Mesodermal cell (in vitro differentiated cells): ENCODE measurements around the gene IGSF22.

Source experiments
- H3K27ac ChIP-seq: 2 replicates; pipeline ENCODE4 v1.7.0; 2013; ENCODE audit warnings: mild to moderate bottlenecking, low read depth, low read length, moderate library complexity; ENCODE audit not compliant: severe bottlenecking
- H3K36me3 ChIP-seq: 2 replicates; pipeline ENCODE4 v1.7.1; 2013; ENCODE audit warnings: mild to moderate bottlenecking, low read length, moderate library complexity; ENCODE audit not compliant: control insufficient read depth, insufficient read depth
- H3K4me1 ChIP-seq: one replicate; pipeline ENCODE4 v1.7.1; 2013; ENCODE audit warnings: mild to moderate bottlenecking, low read length; ENCODE audit not compliant: insufficient read depth, control insufficient read depth, poor library complexity, severe bottlenecking
- H3K4me3 ChIP-seq: 2 replicates; pipeline ENCODE4 v1.7.0; 2013; ENCODE audit warnings: low read length, control low read depth, mild to moderate bottlenecking; ENCODE audit not compliant: insufficient read depth, poor library complexity, severe bottlenecking; ENCODE audit errors: extremely low read depth
- H3K9me3 ChIP-seq: 2 replicates; pipeline ENCODE4 v1.7.1; 2013; ENCODE audit warnings: mild to moderate bottlenecking, low read length, moderate library complexity; ENCODE audit not compliant: control insufficient read depth
- WGBS, 2 experiments: methylation state at CpG; one replicate each; pipeline ENCODE4 v1.1.5; 2013; ENCODE audit warnings: missing lambda C conversion rate in 2 of 2; ENCODE audit not compliant: insufficient coverage in 2 of 2; 5-methylcytosine and 5-hydroxymethylcytosine counted together

Gene IGSF22

GRCh38 chr11:18729426-18729825 lies 3.4 kb upstream of the IGSF22 start:
- no peak overlapping the region for H3K27ac ChIP-seq
- H3K4me3 ChIP-seq: no peak overlapping the region
- 87 to 96% methylated on average over 7 to 10 of the region's 16 CpGs for whole genome bisulfite sequencing, 2 experiments
- peaks cover 7% of the 10 kb centered on the region for H3K4me1 ChIP-seq
- H3K9me3 ChIP-seq: no peaks in the 10 kb centered on the region
- no peaks in the 10 kb centered on the region for H3K36me3 ChIP-seq

- no peak overlapping the region for H3K4me3 ChIP-seq
- no peaks in the 10 kb centered on the region for H3K36me3 ChIP-seq
- H3K4me1 ChIP-seq: peaks cover 8% of the 10 kb centered on the region
- H3K27ac ChIP-seq: no peak overlapping the region
- no peaks in the 10 kb centered on the region for H3K9me3 ChIP-seq
- WGBS, 2 experiments: 95 to 96% methylated on average over 11 of the region's 13 CpGs
Observed at GRCh38 chr11:18728658-18729057, 2.7 kb upstream of the IGSF22 start.

- 63 to 70% methylated on average over 10 of the region's 10 CpGs for WGBS, 2 experiments
- Histone ChIP-seq H3K36me3 (no peaks in the 10 kb centered on the region), H3K9me3 (no peaks in the 10 kb centered on the region), H3K4me1 (peaks cover 8% of the 10 kb centered on the region), H3K27ac (no peak overlapping the region), H3K4me3 (no peak overlapping the region)
Observed at GRCh38 chr11:18727479-18728236, 1.7 kb upstream of the IGSF22 start.

GRCh38 chr11:18723991-18724390 lies 2.0 kb downstream of the IGSF22 start:
- Histone ChIP-seq H3K4me3 (no peak overlapping the region), H3K36me3 (no peaks in the 10 kb centered on the region), H3K27ac (no peak overlapping the region), H3K9me3 (no peaks in the 10 kb centered on the region), H3K4me1 (peaks cover 8% of the 10 kb centered on the region)
- 40 to 56% methylated on average over 1 to 3 of the region's 7 CpGs for WGBS, 2 experiments

GRCh38 chr11:18722293-18722637 lies 3.7 kb downstream of the IGSF22 start:
- H3K4me3 ChIP-seq: peak overlapping the region; percentile 53
- H3K27ac ChIP-seq: no peak overlapping the region
- H3K9me3 ChIP-seq: no peaks in the 10 kb centered on the region
- peaks cover 8% of the 10 kb centered on the region for H3K4me1 ChIP-seq
- H3K36me3 ChIP-seq: no peaks in the 10 kb centered on the region
- no CpG with 5 or more reads among the region's 1 CpG for WGBS, 2 experiments

- WGBS, 2 experiments: 1 to 3% methylated on average over 29 to 30 of the region's 36 CpGs
- Histone ChIP-seq H3K9me3 (no peaks in the 10 kb centered on the region), H3K36me3 (no peaks in the 10 kb centered on the region), H3K4me1 (peaks cover 8% of the 10 kb centered on the region), H3K27ac (peak overlapping the region; percentile 59), H3K4me3 (peak overlapping the region; percentile 53)
Observed at GRCh38 chr11:18721561-18722292, 4.3 kb downstream of the IGSF22 start.

- Histone ChIP-seq H3K4me3 (peak overlapping the region; percentile 53), H3K36me3 (no peaks in the 10 kb centered on the region), H3K9me3 (no peaks in the 10 kb centered on the region), H3K4me1 (peaks cover 5% of the 10 kb centered on the region), H3K27ac (peak overlapping the region; percentile 59)
- WGBS, 2 experiments: 7 to 9% methylated on average over 35 to 41 of the region's 41 CpGs
Observed at GRCh38 chr11:18720808-18721560, 5.0 kb downstream of the IGSF22 start.

GRCh38 chr11:18720091-18720807 lies 5.7 kb downstream of the IGSF22 start:
- 91% methylated on average over 4 to 5 of the region's 5 CpGs for WGBS, 2 experiments
- no peak overlapping the region for H3K4me3 ChIP-seq
- no peaks in the 10 kb centered on the region for H3K36me3 ChIP-seq
- no peak overlapping the region for H3K27ac ChIP-seq
- no peaks in the 10 kb centered on the region for H3K9me3 ChIP-seq
- peaks cover 5% of the 10 kb centered on the region for H3K4me1 ChIP-seq

GRCh38 chr11:18715476-18715875 lies 10.5 kb downstream of the IGSF22 start:
- Histone ChIP-seq H3K9me3 (no peaks in the 10 kb centered on the region), H3K36me3 (no peaks in the 10 kb centered on the region), H3K27ac (no peak overlapping the region), H3K4me3 (no peak overlapping the region), H3K4me1 (no peaks in the 10 kb centered on the region)
- 73% methylated on average over 6 of the region's 7 CpGs for WGBS, 2 experiments

GRCh38 chr11:18714443-18714780 lies 11.6 kb downstream of the IGSF22 start:
- H3K4me3 ChIP-seq: no peak overlapping the region
- WGBS, 2 experiments: 67 to 75% methylated on average over 3 to 9 of the region's 10 CpGs
- no peak overlapping the region for H3K27ac ChIP-seq
- no peaks in the 10 kb centered on the region for H3K4me1 ChIP-seq
- no peaks in the 10 kb centered on the region for H3K9me3 ChIP-seq
- H3K36me3 ChIP-seq: no peaks in the 10 kb centered on the region
